H9 (cell line): ENCODE data around the gene ARHGAP15. TPM values are rescaled to one million over a fixed set of nuclear protein-coding genes. Genes with fewer than 3 reads are reported as not detected.

ENCODE experiments used
- DNase-seq: peaks from one replicate; pipeline ENCODE4 v3.0.0-alpha.2; 2017
- H2AFZ ChIP-seq: one replicate; pipeline ENCODE4 v1.6.1; 2013; ENCODE audit warnings: mild to moderate bottlenecking, low read length, control low read depth, moderate library complexity
- H2AK5ac ChIP-seq: 2 replicates; pipeline ENCODE4 v1.6.1; 2013; ENCODE audit warnings: low read length, control low read depth, mixed read lengths; ENCODE audit not compliant: insufficient read length
- H2BK120ac ChIP-seq: one replicate; pipeline ENCODE4 v1.6.1; 2013; ENCODE audit warnings: low read depth, mild to moderate bottlenecking, low read length, control low read depth, inconsistent platforms; ENCODE audit not compliant: poor library complexity, severe bottlenecking
- H2BK12ac ChIP-seq: 2 replicates; pipeline ENCODE4 v1.6.1; 2013; ENCODE audit warnings: low read length, control low read depth, mixed read lengths, low read depth; ENCODE audit not compliant: insufficient read length
- H2BK15ac ChIP-seq: 2 replicates; pipeline ENCODE4 v1.6.1; 2013; ENCODE audit warnings: low read depth, low read length, control low read depth
- H2BK20ac ChIP-seq: one replicate; pipeline ENCODE4 v1.6.1; 2013; ENCODE audit warnings: low read depth, mild to moderate bottlenecking, low read length, control low read depth, inconsistent platforms; ENCODE audit not compliant: poor library complexity, severe bottlenecking
- H2BK5ac ChIP-seq: 2 replicates; pipeline ENCODE4 v1.6.1; 2013; ENCODE audit warnings: low read length, control low read depth, mixed read lengths; ENCODE audit not compliant: insufficient read length
- H3K14ac ChIP-seq: 2 replicates; pipeline ENCODE4 v1.6.1; 2013; ENCODE audit warnings: low read length, control low read depth; ENCODE audit not compliant: insufficient read depth
- H3K18ac ChIP-seq: 2 replicates; pipeline ENCODE4 v1.6.1; 2013; ENCODE audit warnings: low read depth, mild to moderate bottlenecking, mixed read lengths, low read length, control low read depth; ENCODE audit not compliant: insufficient read length
- H3K23ac ChIP-seq: 2 replicates; pipeline ENCODE4 v1.6.1; 2013; ENCODE audit warnings: low read length, control low read depth, mixed read lengths, low read depth; ENCODE audit not compliant: insufficient read length
- H3K23me2 ChIP-seq: 2 replicates; pipeline ENCODE4 v1.6.1; 2013; ENCODE audit warnings: low read depth, mild to moderate bottlenecking, mixed read lengths, low read length, control low read depth; ENCODE audit not compliant: insufficient read length, poor library complexity, severe bottlenecking
- H3K27ac ChIP-seq: 2 replicates; pipeline ENCODE4 v1.5.1; 2013; ENCODE audit warnings: low read length, control low read depth, mixed read lengths, low read depth; ENCODE audit not compliant: insufficient read length
- H3K27me3 ChIP-seq: 2 replicates; pipeline ENCODE4 v1.6.1; 2013; ENCODE audit warnings: low read length, control low read depth, inconsistent platforms; ENCODE audit not compliant: insufficient read depth
- H3K4ac ChIP-seq: 2 replicates; pipeline ENCODE4 v1.6.1; 2013; ENCODE audit warnings: low read depth, mild to moderate bottlenecking, control low read depth, inconsistent platforms, low read length, moderate library complexity
- H3K4me1 ChIP-seq: 2 replicates; pipeline ENCODE4 v1.6.1; 2013; ENCODE audit warnings: low read length, control low read depth, inconsistent platforms; ENCODE audit not compliant: insufficient read depth
- H3K4me2 ChIP-seq: 2 replicates; pipeline ENCODE4 v1.6.1; 2013; ENCODE audit warnings: low read length, control low read depth, mixed read lengths; ENCODE audit not compliant: insufficient read length, insufficient read depth
- H3K56ac ChIP-seq: 2 replicates; pipeline ENCODE4 v1.6.1; 2013; ENCODE audit warnings: low read depth, mild to moderate bottlenecking, mixed read lengths, low read length, control low read depth; ENCODE audit not compliant: insufficient read length
- H3K79me1 ChIP-seq: 2 replicates; pipeline ENCODE4 v1.6.1; 2013; ENCODE audit warnings: low read depth, mild to moderate bottlenecking, moderate library complexity, low read length, control low read depth, inconsistent platforms; ENCODE audit not compliant: insufficient read depth, poor library complexity, severe bottlenecking
- H3K79me2 ChIP-seq: 2 replicates; pipeline ENCODE4 v1.6.1; 2013; ENCODE audit warnings: low read length, control low read depth, inconsistent platforms; ENCODE audit not compliant: insufficient read depth
- H3K9ac ChIP-seq: 2 replicates; pipeline ENCODE4 v1.6.1; 2013; ENCODE audit warnings: low read length, control low read depth, mixed read lengths; ENCODE audit not compliant: insufficient read length; ENCODE audit errors: extremely low read depth
- H3K9me3 ChIP-seq: one replicate; pipeline ENCODE4 v1.6.1; 2013; ENCODE audit warnings: low read depth, low read length, inconsistent platforms; ENCODE audit not compliant: control insufficient read depth
- H3T11ph ChIP-seq: one replicate; pipeline ENCODE4 v1.6.1; 2013; ENCODE audit warnings: mild to moderate bottlenecking, low read length, control low read depth, inconsistent platforms
- H4K20me1 ChIP-seq: one replicate; pipeline ENCODE4 v1.6.1; 2013; ENCODE audit not compliant: control insufficient read depth, insufficient read length, insufficient read depth
- H4K5ac ChIP-seq: 2 replicates; pipeline ENCODE4 v1.6.1; 2013; ENCODE audit warnings: low read depth, mild to moderate bottlenecking, mixed read lengths, low read length, control low read depth; ENCODE audit not compliant: insufficient read length
- H4K8ac ChIP-seq: replicated peaks from 2 replicates; pipeline ENCODE4 v1.6.1; 2013; ENCODE audit warnings: low read length, control low read depth, mixed read lengths, low read depth; ENCODE audit not compliant: insufficient read length
- H4K91ac ChIP-seq: 2 replicates; pipeline ENCODE4 v1.6.1; 2013; ENCODE audit warnings: low read depth, mild to moderate bottlenecking, moderate library complexity, mixed read lengths, low read length, control low read depth; ENCODE audit not compliant: insufficient read length
- H3K27ac Mint-ChIP-seq, 3 experiments: 2 replicates in 2 of 3; 3 replicates in 1 of 3; pipeline ENCODE4 v1.8.0; 2020 to 2021; ENCODE audit warnings: mixed read lengths in 3 of 3, mild to moderate bottlenecking in 1 of 3, moderate library complexity in 1 of 3
- H3K27me3 Mint-ChIP-seq: 2 replicates; pipeline ENCODE4 v1.8.0; 2021; ENCODE audit warnings: low read depth, mild to moderate bottlenecking, moderate library complexity, mixed read lengths
- H3K36me3 Mint-ChIP-seq, 3 experiments: 2 replicates in 2 of 3; 3 replicates in 1 of 3; pipeline ENCODE4 v1.8.0; 2020 to 2021; ENCODE audit warnings: low read depth in 3 of 3, mixed read lengths in 3 of 3; ENCODE audit not compliant: insufficient read depth in 1 of 3
- H3K4me1 Mint-ChIP-seq, 2 experiments: 2 replicates each; pipeline ENCODE4 v1.8.0; 2020; ENCODE audit warnings: mixed read lengths in 2 of 2
- H3K4me3 Mint-ChIP-seq, 2 experiments: 2 replicates in 1 of 2; 3 replicates in 1 of 2; pipeline ENCODE4 v1.8.0; 2020 to 2021; ENCODE audit warnings: mild to moderate bottlenecking in 2 of 2, mixed read lengths in 2 of 2, moderate library complexity in 1 of 2
- H3K9me3 Mint-ChIP-seq, 2 experiments: 2 replicates in 1 of 2; 3 replicates in 1 of 2; pipeline ENCODE4 v1.8.0; 2020; ENCODE audit warnings: mild to moderate bottlenecking in 2 of 2, mixed read lengths in 2 of 2, moderate library complexity in 1 of 2
- CTCF ChIP-seq: fragments of 200-600 bp; sonication (generic); conservative IDR thresholded peaks from 3 replicates; pipeline ENCODE4 v1.8.0; 2021; ENCODE audit warnings: antibody characterized with exemption, mild to moderate bottlenecking
- total RNA-seq: library from RNA; stranded (reverse); gene quantifications from 2 replicates; pipeline ENCODE4 v1.2.1, GENCODE V29; 2021

The ARHGAP15 gene
- total RNA-seq, 1 experiment from 2014 or later, result not detected

- H3K79me2 ChIP-seq, result no peaks in the 10 kb centered on the region
- no peaks in the 10 kb centered on the region for H3K27me3 ChIP-seq
- H3K27ac ChIP-seq, result no peak overlapping the region
- no peak for DNase-seq
- no peak overlapping the region for H2BK20ac ChIP-seq
- H3K79me1 ChIP-seq, result no peaks in the 10 kb centered on the region
- H3K23me2 ChIP-seq, result no peaks in the 10 kb centered on the region
- no peak overlapping the region for H3K4me3 Mint-ChIP-seq
- H3K9ac ChIP-seq, result no peak overlapping the region
- no peak overlapping the region for H3K18ac ChIP-seq
- no peak overlapping the region for H3K56ac ChIP-seq
- no peak overlapping the region for H3K14ac ChIP-seq
- H3K23ac ChIP-seq, result no peak overlapping the region
- no peaks in the 10 kb centered on the region for H3K27me3 Mint-ChIP-seq
- H2BK12ac ChIP-seq, result no peak overlapping the region
- peaks cover 12 to 13% of the 10 kb centered on the region in 2 experiments for H3K9me3 Mint-ChIP-seq
- no peak overlapping the region for H2BK15ac ChIP-seq
- H2BK120ac ChIP-seq, result no peak overlapping the region
- H3T11ph ChIP-seq, result no peak overlapping the region
- no peak overlapping the region for H2AFZ ChIP-seq
- no peak overlapping the region for H3K4ac ChIP-seq
- H4K91ac ChIP-seq, result no peak overlapping the region
- H3K36me3 Mint-ChIP-seq, result peaks cover 0 to 13% (median 9%) of the 10 kb centered on the region in 3 experiments; a peak in 4 of 7 replicates
- no peak overlapping the region for H2BK5ac ChIP-seq
- H3K4me1 Mint-ChIP-seq, result no peaks in the 10 kb centered on the region
- H3K27ac Mint-ChIP-seq, result no peak overlapping the region
- H4K20me1 ChIP-seq, result no peaks in the 10 kb centered on the region
- H3K4me2 ChIP-seq, result no peak overlapping the region
- H4K8ac ChIP-seq, result no peak overlapping the region
- H3K4me1 ChIP-seq, result no peaks in the 10 kb centered on the region
- H4K5ac ChIP-seq, result no peak overlapping the region
- H2AK5ac ChIP-seq, result no peak overlapping the region
- H3K9me3 ChIP-seq, result no peaks in the 10 kb centered on the region
- no peak for TF ChIP-seq CTCF
Measured at GRCh38 chr2:143652692-143653091, 523.5 kb downstream of the ARHGAP15 start.
